HUES64 (cell line): ENCODE data around the gene KRTAP10-7.
"Not testable (repeated sequence)": the region's sequence is repeated elsewhere in the genome, so short reads cannot be mapped to it uniquely, and the experiment has no call there.

Experiments used
- H3K27ac ChIP-seq: 2 replicates; pipeline ENCODE4 v1.7.0; 2013; ENCODE audit warnings: low read depth, low read length, inconsistent platforms
- H3K27me3 ChIP-seq: 2 replicates; pipeline ENCODE4 v1.6.1; 2013; ENCODE audit warnings: mild to moderate bottlenecking, low read length; ENCODE audit not compliant: insufficient read depth
- H3K36me3 ChIP-seq: 2 replicates; pipeline ENCODE4 v1.6.1; 2013; ENCODE audit warnings: mild to moderate bottlenecking, low read length; ENCODE audit not compliant: insufficient read depth
- H3K4me1 ChIP-seq: 2 replicates; pipeline ENCODE4 v1.6.1; 2013; ENCODE audit warnings: mild to moderate bottlenecking, low read length, moderate library complexity; ENCODE audit not compliant: insufficient read depth
- H3K4me3 ChIP-seq: 2 replicates; pipeline ENCODE4 v1.5.1; 2013; ENCODE audit warnings: mild to moderate bottlenecking, low read length, moderate library complexity
- H3K9ac ChIP-seq: 2 replicates; pipeline ENCODE4 v1.6.1; 2013; ENCODE audit warnings: mild to moderate bottlenecking, low read depth, low read length
- H3K9me3 ChIP-seq: 2 replicates; pipeline ENCODE4 v1.6.1; 2013; ENCODE audit warnings: low read depth, low read length; ENCODE audit not compliant: insufficient read depth
- WGBS: fragments of 150-250, 120-280 bp; methylation state at CpG from one replicate; pipeline ENCODE4 v1.1.7; 2013; ENCODE audit warnings: missing lambda C conversion rate; 5-methylcytosine and 5-hydroxymethylcytosine counted together

KRTAP10-7 gene

DNA sequence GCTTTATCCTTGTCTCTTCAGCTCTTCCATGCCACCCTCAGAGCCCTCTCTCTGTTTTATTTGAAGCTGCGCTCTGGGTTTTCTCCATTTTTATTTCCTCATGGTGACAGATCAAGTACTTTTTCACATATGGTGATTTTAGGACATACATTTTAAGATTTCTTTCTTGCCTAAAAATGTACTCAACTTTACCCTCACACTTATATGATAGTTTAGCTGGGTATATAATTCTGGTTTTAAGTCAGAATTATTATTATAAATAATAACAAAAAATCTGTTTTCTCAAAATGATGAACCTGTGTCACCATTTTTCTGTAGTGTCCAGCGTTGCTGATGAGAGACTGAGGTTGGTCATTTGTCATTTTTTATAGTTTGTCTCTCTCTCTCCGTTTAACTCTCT, 19.2 kb upstream of the KRTAP10-7 start:
- no peaks in the 10 kb centered on the region for H3K27me3 ChIP-seq
- 100% methylated on average over 2 of the region's 3 CpGs for WGBS
- no peak overlapping the region for H3K4me3 ChIP-seq
- H3K9ac ChIP-seq, result no peak overlapping the region
- H3K4me1 ChIP-seq, result peaks cover 5% of the 10 kb centered on the region; the same call in 1 of the 2 replicates
- no peaks in the 10 kb centered on the region for H3K36me3 ChIP-seq
- peaks cover 11% of the 10 kb centered on the region; the same call in 1 of the 2 replicates for H3K9me3 ChIP-seq
- no peak overlapping the region for H3K27ac ChIP-seq

DNA sequence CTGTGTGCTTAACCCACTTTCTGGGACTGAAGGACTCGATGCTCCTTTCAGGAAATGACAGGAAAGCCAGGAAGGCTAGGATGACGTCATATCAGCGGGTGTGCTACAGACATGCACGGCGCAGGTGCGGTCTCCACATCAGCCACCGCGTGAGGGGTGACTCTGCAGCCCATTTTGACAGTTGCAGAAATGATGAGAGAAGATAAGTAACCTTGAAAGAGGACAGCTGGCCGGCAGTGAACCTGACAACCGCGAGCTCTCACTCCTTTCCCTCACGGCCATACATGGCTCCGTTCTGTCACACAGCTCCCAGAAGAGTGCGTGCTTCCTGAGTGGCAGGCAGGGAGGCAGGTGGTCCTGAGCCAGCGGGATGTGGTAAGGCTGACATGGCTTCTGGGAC, 18.3 kb upstream of the KRTAP10-7 start:
- no peaks in the 10 kb centered on the region for H3K36me3 ChIP-seq
- no peak overlapping the region for H3K27ac ChIP-seq
- H3K4me1 ChIP-seq, result peaks cover 5% of the 10 kb centered on the region; the same call in 1 of the 2 replicates
- no peak overlapping the region for H3K4me3 ChIP-seq
- H3K9me3 ChIP-seq, result peaks cover 11% of the 10 kb centered on the region; the same call in 1 of the 2 replicates
- WGBS, result 88% methylated on average over 15 of the region's 15 CpGs
- no peaks in the 10 kb centered on the region for H3K27me3 ChIP-seq
- no peak overlapping the region for H3K9ac ChIP-seq

DNA sequence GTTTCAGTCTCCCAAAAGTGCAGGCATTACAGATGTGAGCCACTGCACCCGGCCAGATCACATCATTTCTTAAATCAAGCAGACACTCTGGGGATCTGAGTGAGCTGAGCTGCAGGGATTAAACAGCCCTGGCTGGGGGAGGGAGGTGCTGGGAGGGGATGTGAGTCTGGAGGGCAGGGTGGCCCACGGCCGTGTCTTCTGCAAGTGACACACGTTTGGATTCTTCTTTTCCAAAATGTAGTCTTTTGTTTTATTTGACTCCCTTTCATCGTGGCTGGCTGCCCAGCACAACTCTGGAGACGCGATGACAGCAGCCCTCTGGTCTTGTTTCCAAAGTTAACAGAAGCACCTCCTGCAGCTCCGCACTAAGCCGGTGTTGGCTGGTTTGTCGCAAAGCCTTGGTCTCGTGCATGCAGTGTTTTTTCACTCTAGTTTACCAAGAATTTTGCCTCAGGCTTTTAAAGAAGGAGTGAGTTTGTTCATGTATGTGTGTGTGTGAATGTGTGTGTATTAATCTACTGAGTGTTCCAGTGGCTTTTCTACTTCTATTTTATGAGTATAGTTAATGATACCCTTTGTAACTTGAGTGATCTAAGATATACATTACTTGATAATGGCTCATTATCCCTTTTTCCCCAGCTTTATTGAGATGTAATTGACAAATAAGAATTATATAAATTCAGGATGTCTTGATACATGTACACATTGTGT, 17.2 kb upstream of the KRTAP10-7 start:
- H3K4me1 ChIP-seq, result peaks cover 5% of the 10 kb centered on the region; the same call in 1 of the 2 replicates
- peaks cover 7% of the 10 kb centered on the region; the same call in 1 of the 2 replicates for H3K9me3 ChIP-seq
- H3K27ac ChIP-seq, result no peak overlapping the region
- H3K9ac ChIP-seq, result no peak overlapping the region
- 65% methylated on average over 11 of the region's 11 CpGs for WGBS
- no peaks in the 10 kb centered on the region for H3K27me3 ChIP-seq
- no peaks in the 10 kb centered on the region for H3K36me3 ChIP-seq
- no peak overlapping the region for H3K4me3 ChIP-seq

DNA sequence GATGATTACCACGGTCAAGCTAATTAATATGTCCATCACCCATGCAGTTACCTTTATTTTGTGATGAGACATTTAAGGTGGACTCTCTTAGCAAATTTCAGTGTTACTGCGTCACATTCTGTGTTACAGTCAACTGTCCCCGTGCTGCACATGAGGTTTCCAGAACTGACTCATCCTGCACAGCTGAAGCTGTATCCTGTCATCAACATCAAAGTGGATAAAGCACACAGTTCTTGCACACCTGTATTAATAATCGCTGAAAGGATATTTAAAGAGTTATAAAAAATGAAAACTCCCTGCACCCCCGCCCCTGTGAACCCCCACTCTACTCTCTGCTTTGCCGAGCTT, 16.6 kb upstream of the KRTAP10-7 start:
- Histone ChIP-seq H3K36me3 (no peaks in the 10 kb centered on the region), H3K4me1 (peaks cover 5% of the 10 kb centered on the region; the same call in 1 of the 2 replicates), H3K4me3 (no peak overlapping the region), H3K27me3 (no peaks in the 10 kb centered on the region), H3K27ac (no peak overlapping the region), H3K9ac (no peak overlapping the region), H3K9me3 (peaks cover 7% of the 10 kb centered on the region; the same call in 1 of the 2 replicates)
- 96% methylated on average over 5 of the region's 6 CpGs for WGBS

DNA sequence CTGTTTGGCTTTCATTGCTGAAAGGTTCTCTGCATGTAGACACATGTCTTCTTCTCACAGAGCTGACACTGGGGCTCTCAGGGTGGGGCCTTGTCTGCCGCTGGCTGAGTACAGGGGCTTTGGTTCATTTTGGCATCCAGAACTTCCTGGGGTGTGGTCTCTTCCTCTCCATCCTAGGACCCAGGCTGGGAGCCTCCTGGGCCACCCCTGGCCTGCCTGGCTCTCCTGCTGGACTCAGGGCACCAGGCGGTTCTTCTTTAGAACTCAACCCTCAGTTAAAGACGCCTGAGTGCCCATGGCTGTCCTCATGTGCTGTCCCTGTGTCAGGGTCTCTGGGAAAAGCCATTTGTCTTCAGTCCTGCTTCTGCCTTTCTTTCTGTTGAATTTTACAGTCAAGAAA, 14.5 kb upstream of the KRTAP10-7 start:
- H3K4me3 ChIP-seq, result no peak overlapping the region
- no peak overlapping the region for H3K9ac ChIP-seq
- H3K36me3 ChIP-seq, result no peaks in the 10 kb centered on the region
- H3K27ac ChIP-seq, result no peak overlapping the region
- H3K4me1 ChIP-seq, result peaks cover 5% of the 10 kb centered on the region; the same call in 1 of the 2 replicates
- H3K27me3 ChIP-seq, result no peaks in the 10 kb centered on the region
- peaks cover 7% of the 10 kb centered on the region; the same call in 1 of the 2 replicates for H3K9me3 ChIP-seq
- WGBS, result 90% methylated on average over 3 of the region's 3 CpGs

DNA sequence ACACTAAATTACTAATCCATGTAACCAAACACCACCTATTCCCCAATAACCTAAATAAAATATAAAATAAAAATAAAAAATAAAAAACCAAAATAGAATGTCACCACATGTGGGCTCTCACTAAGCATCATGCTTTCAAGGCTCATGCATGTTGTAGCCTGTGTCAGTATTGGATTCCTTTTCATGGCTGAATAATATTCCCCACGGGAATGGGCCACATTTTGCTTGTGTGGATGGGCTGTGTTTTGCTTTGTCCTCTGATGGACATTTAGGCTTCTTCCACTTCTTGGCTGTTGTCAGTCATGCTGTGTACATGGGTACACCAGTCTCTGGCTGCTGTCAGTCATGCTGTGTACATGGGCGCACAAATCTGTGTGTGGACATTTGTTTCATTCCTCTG, 11.3 kb upstream of the KRTAP10-7 start:
- Histone ChIP-seq H3K36me3 (no peaks in the 10 kb centered on the region), H3K9ac (no peak overlapping the region), H3K4me3 (no peak overlapping the region), H3K9me3 (no peaks in the 10 kb centered on the region), H3K27ac (no peak overlapping the region), H3K4me1 (peaks cover 6% of the 10 kb centered on the region), H3K27me3 (no peaks in the 10 kb centered on the region)
- WGBS, result 95% methylated on average over 2 of the region's 2 CpGs

DNA sequence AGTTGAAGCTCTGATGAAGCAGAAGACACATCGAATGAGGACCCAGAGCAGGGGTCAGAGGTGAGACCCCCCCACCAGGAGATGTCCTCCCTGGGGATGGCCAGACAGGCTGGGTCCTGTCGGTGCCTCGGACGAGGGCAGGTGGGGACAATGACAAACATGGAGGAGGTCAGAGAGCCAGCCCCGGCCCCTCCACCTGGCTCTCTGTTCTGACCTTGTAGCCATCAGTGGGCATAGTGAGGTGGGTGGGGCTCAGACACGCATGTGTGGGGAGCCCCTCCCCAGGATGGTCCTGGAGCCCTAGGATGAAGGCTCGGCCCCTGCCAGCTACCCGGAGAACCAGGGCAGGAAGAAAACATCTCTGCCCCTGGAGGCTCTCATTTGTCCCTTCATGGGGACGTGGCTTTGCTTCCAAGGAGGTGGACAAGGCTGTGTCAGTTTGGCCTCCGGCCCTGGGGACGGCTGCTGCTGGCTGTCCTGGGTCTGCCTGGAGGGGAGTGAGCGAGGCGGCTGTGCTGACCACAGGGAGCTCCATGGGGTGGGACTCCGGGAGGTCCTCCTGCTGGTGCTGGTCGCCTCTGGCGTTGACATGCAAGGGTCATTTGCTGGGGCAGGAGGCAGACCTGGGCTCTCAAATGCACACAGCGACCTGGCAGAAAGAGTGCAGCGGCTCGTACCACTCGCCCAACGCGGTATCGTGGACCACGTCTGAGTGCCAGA, 10.7 kb upstream of the KRTAP10-7 start:
- no peak overlapping the region for H3K27ac ChIP-seq
- H3K27me3 ChIP-seq, result no peaks in the 10 kb centered on the region
- H3K9ac ChIP-seq, result no peak overlapping the region
- H3K4me1 ChIP-seq, result peaks cover 6% of the 10 kb centered on the region
- 93% methylated on average over 24 of the region's 24 CpGs for WGBS
- no peaks in the 10 kb centered on the region for H3K36me3 ChIP-seq
- H3K4me3 ChIP-seq, result no peak overlapping the region
- H3K9me3 ChIP-seq, result no peaks in the 10 kb centered on the region

DNA sequence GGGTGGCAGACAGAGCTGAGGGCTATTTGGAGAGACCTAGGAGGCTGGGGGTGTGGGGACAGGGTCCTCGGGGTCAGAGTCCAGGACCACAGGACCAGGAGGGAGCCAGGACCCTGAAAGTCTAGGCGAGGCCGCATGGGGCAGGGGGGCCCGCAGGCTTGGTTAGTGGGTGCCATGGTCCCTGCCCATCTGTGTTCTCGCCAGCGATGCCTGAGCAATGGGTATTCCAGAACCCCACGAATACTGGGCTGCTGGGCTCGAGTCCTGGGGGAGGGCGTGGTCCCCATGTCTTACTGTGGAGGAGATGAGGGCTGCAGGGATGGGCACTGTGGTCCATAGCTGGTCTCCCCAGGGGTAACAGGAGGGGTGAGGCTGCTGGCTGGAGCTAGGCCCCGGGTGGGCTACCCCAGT, 10.1 kb upstream of the KRTAP10-7 start:
- 94% methylated on average over 10 of the region's 10 CpGs for WGBS
- no peak overlapping the region for H3K4me3 ChIP-seq
- H3K9ac ChIP-seq, result no peak overlapping the region
- no peaks in the 10 kb centered on the region for H3K36me3 ChIP-seq
- H3K9me3 ChIP-seq, result no peaks in the 10 kb centered on the region
- peaks cover 6% of the 10 kb centered on the region for H3K4me1 ChIP-seq
- H3K27me3 ChIP-seq, result no peaks in the 10 kb centered on the region
- H3K27ac ChIP-seq, result no peak overlapping the region

DNA sequence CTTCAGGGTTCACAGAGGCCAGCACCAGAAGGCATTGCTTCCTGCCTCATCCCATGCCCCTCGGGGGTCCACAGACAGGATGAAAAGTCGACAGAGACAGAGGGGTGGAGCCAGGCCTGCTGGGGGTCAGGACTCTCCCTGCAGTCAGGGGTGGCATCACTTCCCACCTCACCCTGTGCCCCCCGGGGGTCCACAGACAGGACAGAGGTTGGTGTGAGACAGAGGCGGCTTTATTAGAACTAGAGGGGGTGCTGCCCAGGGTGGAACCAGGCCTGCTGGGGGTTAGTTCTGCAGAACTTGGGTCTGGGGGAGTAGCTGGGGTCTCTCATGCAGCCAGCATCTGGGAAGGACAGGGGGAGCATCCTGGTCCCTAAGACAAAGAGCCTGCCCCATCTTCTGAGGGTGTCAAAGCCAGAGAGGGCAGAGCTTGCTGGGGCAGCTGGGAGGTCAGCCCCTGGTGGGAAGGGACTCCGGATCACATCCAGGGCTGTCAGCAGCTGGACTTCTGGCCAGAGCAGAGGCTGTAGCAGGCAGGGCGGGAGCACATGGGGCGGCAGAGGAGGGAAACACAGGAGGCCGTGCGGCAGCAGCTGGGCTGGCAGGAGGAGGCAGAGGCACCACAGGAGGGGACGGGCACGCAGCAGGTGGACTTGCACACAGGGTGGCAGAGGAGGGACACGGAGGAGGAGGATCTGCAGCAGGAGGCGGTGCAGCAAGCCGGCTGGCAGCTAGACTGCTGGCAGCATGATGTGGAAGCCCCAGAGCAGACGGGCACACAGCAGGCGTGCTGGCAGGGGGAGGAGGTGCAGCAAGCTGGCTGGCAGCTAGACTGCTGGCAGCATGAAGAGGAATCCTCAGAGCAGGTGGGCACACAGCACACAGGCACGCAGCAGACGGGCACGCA, 9.2 kb upstream of the KRTAP10-7 start:
- H3K9me3 ChIP-seq, H3K9ac ChIP-seq, H3K27ac ChIP-seq, H3K4me3 ChIP-seq, H3K4me1 ChIP-seq, H3K36me3 ChIP-seq, H3K27me3 ChIP-seq: not testable (repeated sequence)
- WGBS, result 91% methylated on average over 17 of the region's 19 CpGs

DNA sequence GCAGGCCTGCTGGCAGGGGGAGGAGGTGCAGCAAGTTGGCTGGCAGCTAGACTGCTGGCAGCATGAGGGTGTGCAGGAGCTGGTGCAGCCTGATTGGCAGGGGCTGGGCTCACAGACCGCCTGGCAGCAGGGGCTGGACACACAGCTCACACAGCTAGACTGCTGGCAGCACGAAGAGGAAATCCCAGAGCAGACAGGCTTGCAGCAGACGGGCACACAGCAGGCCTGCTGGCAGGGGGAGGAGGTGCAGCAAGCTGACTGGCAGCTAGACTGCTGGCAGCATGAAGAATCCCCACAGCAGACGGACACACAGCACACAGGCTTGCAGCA, 8.6 kb upstream of the KRTAP10-7 start:
- H3K36me3 ChIP-seq, H3K9me3 ChIP-seq, H3K27ac ChIP-seq, H3K9ac ChIP-seq, H3K4me1 ChIP-seq, H3K4me3 ChIP-seq, H3K27me3 ChIP-seq: not testable (repeated sequence)
- WGBS, result 93% methylated on average over 3 of the region's 4 CpGs
